Eye (tissue), 1 donor: ENCODE results near the gene RPUSD4.

Experiments
- DNase-seq: peaks from one replicate; pipeline ENCODE4 v3.0.0-alpha.2; 2015

The RPUSD4 gene

DNA sequence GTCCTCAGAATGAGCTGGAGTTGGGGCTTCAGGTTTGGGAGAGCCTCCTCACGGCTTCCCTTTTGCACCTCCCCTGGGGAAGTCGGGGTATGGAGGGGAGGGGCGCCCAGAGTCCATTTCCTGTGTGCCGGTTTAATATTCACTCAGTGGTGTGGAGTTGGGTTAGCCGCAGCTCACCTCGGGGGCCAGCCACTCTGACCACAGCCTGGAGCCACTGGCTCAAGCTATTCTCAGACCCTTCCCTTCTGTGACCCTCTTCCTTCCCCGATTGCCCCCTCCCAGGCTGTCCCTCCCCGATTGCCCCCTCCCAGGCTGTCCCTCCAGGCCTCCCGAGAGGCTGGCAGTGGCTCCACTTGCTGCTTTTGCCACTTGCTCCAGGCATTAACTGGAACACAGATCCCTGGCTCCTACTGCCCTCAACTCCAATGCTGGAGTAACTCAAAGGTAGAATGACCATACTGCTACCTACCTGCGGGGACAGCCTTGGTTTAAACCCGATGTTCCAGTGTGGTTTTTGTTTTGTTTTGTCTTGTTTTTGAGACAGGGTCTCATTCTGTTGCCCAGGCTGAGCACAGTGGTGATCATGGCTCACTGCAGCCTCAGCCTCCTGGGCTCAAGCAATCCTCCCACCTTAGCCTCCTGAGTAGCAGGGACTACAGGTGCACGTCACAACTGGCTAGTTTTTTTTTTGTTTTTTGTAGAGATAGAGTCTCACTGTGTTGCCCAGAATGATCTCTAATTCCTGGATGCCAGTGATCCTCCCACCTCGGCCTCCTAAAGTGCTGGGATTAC lies 29.3 kb downstream of the RPUSD4 start:
- no peak for DNase-seq

DNA sequence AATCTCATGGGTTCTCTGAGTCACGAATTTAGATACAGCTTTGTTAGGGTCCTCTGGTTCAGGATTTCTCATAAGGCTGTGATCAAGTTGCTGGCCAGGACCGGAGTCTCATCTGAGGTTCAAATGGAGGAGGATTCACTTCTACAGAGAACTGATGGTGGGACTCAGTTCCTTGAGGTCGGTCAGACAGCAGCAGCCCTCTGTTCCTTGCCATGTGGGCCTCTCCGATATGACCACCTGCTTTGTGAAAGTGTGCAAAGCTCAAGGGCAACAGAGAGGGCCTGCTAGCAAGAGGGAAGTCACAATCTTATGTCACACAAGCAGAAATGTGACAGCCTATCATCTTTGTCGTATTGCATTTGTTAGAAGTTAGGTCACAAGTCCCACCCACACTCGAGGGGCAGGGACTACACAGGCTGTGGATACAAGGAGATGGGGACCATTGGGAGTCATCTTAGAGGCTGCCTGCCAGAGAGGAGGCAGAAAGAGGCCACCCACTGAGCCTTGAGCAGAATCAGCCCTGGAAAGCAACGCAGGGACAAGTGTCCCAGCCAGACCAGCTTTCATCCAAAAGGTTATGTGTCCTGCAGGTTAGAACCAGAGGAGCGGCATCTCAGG lies 34.5 kb downstream of the RPUSD4 start:
- no peak for DNase-seq

DNA sequence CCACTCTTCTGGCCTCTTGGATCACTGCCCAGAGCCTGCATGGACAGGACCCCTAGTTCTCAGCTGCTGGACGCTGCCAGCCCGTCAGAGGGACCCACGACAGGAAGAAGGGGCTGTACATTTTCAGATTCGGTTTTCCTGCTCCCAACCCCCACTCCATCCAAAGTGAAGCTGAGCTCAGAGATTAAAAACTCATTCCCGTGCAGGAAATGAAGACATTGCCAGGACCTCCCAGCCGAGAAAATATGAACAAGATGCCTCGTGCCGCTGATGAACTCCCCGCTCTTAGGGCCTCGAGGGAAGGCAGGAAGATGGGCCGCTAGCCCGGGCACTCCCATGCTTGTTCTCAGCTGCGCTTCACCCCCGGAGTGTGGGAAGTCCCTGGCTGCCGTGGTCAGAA lies 36.1 kb downstream of the RPUSD4 start:
- peak; percentile 63 for DNase-seq

DNA sequence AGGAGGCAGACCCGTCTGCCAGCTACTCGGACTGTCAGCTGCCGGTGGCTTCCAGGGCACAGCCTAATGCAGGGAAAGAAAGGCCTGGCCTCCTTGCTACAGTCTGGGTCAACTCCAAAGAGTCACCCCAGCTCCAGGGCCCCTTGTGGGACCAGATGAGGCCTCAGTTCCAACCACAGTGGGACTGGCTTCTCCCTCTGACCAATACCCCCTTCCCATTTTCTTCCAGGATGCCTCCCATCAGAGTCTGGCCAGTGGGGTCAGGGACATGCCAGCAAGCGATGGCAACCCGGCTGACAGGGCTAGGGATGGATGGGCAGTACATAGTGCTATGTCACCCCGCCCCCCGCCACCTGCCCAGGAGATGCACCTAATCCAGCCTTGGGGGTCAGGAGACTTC lies 36.6 kb downstream of the RPUSD4 start:
- DNase-seq: no peak

DNA sequence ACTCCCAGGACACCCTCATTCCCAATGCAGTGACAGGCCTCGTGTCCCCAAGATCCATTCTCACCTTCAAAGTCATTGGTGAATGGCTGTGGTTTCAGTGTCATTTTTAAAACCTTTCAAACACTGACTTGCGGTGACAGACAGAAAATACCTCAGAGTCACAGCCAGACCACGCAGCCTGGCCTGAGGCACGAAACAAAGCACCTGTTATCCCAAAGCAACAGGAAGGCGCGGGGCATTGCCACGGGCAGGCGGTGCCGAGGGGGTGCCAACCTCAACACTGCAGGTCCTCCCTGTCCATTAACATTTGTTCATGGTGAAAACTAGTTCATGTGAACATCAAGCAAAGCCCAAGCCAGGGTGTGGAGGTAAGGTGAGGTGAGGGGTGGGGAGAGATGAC lies 38.2 kb downstream of the RPUSD4 start:
- no peak for DNase-seq

DNA sequence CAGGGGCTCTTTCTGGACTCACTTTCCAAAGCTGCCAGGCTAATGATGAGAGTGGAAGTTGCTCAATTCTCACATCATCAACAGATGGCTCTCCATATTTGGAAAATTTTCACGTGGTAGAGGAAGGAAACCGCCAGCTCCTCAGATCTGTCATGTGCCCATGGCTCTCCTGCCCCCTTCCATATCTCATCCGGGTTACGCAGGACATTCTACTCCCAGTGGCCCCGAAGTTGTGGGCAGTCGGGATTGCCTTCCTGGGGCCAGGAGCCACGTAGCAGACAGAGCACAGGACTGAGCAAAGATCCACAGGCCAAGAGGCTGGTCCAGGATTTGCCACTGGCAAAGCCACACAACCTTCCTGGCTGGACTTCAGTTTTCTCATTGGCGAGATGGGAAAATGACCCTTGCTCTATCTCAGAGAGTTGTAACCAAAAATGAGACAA lies 38.8 kb downstream of the RPUSD4 start:
- no peak for DNase-seq

DNA sequence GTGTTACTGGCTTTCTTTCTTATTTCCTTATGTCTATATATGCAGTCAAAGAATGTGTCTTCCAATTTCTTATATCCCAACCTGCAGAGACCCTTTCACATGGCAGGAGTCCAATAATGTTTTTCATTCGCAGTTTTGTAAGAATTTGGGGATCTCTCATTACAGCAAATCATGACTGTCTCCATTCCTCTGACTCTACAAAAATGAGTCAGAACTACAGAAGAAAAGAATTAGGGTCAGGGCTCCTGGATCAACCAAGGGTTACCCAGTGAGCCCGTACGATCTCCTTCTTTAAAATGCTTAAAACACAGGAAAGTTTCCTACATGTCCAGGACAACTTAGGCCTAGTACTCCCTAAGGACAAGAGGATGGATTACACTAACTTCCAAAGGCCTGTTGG lies 42.2 kb downstream of the RPUSD4 start:
- DNase-seq: no peak

DNA sequence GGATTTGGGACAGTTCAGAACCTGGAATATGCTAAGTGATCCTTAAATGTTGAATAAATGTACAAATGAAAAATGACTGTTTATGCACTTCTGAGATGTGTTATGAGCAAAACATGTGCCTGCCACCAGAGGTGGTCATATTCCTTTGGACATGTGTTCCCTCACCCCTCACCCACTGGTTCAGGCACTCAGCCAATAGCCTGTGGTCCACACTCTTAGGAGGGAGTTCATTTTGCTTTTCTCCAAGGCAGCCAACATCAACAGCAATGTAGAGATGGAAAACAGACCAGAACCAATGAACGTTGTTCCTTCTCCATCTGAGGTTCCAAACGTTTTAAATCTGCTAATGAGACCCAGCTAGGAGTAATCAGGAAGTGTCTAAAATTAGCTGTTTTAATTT lies 44.0 kb downstream of the RPUSD4 start:
- no peak for DNase-seq

DNA sequence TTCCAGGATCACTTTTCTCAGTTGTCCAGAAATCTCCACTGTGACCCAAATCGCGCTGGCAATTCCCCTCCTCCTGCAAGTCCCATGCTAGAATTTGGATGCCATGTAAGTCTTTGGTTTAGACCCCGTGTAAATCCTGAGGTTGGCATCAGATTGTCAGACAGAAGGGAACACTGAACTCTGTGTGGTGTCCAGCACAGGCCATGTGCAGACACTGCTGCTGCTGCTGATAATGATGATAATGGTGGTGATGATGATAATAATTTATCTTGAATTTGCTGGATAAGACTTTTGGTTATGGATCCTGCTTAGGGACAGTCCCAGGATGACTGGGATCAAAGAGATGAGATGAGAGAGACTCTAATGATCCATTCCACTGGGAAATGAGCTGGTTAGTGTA lies 45.0 kb downstream of the RPUSD4 start:
- no peak for DNase-seq

DNA sequence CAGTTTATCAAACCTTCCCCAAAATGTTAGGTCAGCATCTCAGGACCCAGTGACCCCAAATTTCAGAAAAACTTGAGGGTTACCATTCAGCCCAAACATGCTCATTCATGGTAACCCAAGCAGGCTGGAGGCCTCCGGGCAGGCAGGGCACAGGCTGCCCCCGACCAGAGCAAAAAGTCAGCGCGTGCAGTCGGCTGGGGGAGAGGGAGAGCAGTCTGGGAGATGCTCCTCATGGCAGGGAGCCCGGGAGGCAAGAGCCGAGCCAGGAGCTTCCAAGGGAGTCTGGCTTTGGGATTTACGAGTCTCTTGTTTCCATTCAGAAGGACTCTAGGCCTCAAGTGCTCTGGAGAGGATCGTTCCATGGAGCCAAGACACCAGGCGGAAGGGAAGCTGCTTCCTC lies 45.7 kb downstream of the RPUSD4 start:
- DNase-seq: no peak

DNA sequence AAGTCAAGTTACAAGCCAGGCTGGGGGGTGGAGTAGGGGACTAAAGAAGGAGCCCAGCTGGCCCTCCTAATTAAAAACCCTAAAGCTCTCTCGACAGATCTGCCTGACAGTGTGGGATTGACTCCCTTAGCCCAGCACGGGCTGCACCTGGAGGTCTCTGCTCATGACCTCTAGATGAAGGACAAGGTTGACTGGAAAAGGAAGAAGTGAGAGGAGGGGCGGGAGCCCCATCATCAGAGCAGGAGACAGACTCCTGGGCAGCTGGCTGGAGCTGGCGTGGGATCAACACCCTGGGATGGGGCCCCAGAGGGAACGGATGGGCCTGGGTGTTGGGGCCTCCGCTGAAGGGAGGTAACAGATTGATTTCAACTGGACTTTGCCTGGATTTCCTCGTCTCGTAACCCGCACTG lies 46.1 kb downstream of the RPUSD4 start:
- peak; percentile 68 for DNase-seq

DNA sequence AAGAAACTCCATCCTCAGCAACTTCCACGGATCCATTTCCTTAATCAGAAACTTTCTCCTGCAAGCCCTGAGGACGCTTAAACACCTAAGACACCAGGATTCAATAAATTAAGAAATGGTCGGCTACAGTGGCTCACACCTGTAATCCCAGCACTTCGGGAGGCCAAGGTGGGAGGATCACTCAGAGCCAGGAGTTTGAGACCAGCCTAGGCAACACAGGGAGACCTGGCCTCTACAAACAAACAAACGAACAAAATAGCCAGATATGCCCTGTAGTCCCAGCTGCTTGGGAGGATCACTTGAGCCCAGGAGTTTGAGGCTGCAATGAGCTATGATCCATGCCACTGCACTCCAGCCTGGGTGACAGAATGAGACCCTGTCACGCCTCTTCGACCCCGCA lies 46.7 kb downstream of the RPUSD4 start:
- DNase-seq: no peak

DNA sequence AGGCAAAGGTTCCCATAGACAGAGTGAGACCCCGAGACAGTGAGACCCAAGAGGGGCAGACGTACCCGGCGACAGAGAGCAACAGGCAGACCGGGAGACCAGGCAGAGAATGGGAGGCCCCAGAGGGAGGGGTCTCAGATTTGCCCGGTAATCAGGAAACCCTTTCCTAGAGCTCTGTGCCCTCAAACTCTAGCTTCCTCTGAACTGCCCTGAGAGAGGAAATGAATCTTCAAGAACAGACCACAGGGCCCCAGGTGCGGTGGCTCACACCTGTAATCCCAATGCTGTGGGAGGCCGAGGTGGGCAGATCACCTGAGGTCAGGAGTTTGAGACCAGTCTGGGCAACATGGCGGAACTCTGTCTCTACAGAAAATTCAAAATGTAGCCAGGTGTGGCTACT lies 47.7 kb downstream of the RPUSD4 start:
- DNase-seq: no peak

DNA sequence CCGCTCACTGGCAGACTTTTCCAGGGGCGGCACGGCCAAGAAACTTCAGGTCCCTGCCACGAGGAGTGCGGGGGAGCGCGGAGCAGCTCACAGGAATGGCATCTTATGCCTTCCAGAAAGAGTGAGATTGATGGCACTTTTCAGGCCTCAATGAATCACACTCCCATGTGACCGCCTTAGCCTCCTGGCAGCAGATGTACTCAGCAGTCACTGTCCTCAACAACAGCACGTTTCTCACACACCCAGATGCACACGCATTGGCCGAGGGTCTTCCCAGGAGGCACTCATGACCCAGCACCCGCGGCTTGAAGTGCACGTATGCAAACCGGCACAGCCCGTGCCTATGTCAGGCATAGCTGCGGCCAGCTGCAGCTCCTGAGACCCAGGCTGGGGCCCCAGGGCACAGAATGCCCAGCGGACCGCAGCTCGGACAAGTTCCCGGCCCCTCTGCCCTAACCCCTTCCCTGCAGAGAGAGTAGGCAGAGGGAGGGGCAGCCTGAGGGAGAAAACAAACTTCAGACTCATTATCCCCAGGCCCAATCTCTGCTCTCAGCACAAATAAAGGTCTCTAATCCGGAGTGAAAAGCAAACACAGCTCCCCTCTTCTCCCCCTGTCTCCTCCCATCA lies 48.3 kb downstream of the RPUSD4 start:
- peak; percentile 96 for DNase-seq

DNA sequence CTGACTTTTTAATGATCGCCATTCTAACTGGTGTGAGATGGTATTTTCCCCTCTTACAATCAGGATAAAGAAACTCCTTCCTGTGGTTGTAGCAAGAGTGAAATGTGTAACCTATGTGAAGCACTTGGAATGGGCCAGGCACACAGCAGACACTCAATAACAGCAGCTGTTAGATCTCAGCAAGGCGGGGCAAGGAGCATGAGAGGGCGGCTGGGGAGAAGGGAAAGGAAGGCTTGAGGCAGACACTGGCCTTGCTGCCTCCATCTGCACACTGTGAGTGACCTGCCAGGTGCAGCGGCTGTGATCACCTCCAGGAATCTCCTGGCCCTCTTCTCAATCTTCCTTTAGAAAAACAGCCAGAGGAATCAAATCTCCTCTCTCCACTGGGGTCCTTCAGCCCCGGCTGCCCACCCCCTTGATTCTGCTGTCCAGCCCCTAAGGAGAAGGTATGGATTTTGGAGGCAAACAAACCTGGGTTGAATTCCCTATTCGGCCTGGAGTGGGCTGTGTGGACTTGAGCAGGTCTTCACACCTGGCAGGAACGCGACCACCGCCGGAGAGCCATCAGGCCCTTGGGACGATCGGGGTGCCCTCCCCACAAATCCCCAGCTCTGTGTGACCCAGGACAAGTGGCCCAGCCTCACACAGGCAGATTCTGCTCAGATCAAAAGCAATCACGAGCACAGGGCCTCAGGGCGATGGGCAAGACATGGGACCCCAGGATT lies 49.0 kb downstream of the RPUSD4 start:
- DNase-seq: peak; percentile 61

DNA sequence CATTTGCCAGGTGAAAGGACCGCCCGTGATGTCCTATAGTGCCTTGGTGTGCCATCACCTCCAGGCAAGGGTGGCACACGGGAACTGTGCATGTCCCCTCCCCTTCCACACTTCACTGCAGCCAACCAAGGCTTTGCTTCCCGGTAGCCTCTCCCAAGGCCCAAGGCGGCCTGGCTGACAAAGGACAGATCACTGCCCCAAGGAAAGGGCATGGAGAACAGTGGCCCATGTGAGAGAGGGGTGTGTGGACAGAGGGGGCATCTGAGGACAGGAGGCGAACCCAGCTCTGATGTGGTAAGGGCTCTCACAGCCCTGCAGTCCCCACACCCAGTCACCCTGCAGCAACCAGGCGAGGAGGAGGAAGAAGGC lies 50.4 kb downstream of the RPUSD4 start:
- no peak for DNase-seq

DNA sequence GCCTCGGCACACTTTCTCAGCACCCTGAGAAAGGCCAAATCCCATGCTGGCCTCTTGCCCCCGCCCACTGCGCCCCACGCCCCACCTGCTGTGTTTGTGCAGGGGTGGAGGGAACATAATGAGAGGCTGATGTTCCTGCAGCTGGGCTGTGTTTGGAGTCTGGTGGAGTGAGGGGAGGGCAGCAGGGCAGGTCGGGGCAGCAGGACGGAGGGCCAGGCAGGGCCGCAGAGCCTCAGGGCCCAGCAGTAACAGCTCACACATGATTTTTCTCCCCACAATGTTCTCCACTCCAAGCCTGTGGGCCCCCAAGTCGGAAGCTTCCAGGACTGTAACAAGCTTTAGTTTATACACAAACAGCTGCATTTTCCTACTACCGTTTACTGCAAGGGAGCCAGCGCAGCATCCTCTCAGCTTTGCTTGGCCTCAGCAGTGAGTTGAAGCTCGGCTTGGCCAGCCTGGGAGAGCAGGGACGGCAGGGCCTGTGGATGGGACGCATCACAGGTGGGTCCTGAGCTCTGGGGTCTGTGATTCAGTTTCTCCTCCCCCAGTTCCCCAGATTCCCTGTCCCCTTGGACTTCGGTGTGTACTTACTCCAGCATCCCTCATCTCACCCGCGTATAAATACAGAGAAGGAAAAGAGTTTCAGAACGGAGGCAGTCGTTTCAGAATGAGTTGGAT lies 51.0 kb downstream of the RPUSD4 start:
- DNase-seq: peak; percentile 58

DNA sequence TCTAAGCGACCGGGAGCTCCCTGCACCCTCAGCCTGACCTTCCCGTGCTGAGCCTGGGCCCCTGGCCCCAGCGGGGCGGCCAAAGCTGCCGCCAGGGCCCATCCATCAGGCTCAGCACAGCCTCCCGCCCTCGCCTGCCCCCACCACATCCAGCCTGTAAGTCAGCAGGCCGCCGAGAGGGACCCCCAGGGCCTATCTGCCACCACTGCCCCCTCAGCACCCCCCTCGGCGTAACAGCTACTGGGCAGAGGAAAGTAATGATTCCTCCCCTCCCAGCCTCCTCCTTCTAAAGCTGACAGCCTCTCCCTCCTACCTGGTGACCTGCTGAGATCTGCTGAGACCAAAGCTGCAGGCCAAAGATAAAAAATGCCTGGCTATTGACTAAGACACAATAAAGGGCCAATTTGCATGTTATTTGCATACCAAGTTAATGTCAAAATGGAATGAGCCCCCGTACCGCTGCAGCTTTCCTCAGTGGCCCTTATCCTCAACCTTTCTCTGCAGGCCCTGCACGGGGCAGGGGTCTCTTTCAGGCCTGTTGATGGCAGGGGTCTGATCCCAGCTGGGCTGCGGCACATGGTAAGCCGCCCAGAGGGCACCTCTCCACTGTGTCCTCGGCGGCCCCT lies 51.6 kb downstream of the RPUSD4 start:
- peak; percentile 65 for DNase-seq

DNA sequence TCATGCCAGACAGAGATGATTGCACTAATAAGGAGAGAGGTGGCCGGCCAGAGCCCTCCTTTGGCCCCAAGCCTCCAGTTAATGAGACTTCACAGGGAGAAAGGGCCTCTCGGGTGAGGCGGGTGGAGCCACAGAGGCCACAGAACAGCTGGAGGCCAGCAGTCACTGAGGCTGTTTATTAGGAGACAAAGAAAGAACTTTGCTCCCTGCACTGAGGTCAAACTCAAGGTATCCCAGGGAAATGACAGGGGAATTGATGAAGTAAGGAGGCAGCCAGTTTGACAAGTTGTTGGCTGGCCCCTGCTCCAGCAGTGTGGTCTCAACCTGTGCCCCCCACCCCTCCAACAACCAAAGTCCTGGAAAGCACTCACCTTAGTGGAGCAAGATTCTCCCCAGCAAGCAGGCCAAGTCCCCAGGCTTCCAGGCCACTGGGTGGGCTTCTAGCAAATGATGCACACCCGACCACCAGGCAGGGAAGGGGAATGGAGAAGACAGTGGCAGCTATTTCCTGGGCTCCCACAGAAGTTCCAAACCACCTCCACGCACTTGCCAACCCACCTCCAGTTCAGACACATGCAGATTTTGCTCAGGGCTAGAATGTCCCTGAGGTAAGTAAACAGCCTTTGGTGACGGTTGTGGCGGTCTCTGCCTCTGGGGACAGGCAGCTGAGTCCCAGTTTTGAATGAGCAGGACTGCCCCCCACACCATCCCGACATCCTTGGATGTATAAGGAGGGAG lies 53.2 kb downstream of the RPUSD4 start:
- peak; percentile 92 for DNase-seq

DNA sequence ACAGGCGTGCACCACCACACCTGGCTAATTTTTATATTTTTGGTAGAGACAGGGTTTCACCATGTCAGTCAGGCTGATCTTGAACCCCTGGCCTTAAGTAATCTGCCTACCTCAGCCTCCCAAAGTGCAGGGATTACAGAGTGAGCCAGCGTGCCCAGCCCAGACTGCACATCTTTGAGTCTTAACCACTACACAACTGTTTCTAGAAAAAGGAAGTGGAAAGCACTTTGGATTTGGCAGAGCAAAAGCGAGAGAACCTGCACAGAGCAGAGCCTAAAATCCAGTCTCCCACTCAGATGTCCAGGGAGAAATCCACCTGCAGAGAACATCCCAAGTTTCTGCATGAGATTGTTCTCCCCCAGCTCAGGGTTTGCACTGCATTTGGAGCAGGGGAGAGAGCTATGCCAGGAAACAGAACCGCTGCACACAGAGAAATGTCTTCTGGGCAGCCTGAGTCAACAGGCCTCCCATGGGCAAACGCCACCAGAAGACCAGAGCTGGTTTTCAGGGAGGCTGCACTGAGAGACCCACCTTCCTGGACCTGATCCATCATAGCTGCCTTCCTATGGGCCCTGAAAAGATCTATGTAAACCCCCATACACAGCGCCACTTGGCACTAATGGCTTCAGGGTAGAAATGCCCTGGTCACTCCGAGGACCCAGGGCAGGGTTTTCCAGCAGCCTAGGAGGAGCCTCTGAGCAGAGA lies 54.0 kb downstream of the RPUSD4 start:
- no peak for DNase-seq

DNA sequence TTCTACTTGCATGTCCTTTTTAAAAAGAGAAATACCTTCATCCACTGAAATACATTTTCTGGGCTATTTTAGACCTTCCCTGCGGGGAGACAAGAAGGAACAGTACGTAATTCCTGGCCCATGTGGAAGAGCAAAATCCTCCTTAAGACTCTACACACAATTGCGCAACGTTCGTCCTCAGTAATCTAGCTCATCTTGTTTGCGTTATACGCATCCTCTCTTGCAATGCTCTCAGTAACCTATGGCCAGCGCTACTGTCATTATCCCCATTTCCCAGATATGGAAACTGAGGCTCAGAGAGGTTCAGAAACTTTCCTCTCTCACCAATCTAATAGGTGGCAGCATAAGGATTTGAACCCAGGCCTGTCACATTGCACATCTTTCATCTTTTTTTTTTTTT lies 54.6 kb downstream of the RPUSD4 start:
- DNase-seq: no peak
